SK-N-SH treated with all-trans-retinoic acid at 6 μM for 48 hours (cell line): ENCODE results near the gene RFNG.

Experiments
- GLIS3 ChIP-seq: fragments of 250-450 bp; sonication (Bioruptor Pico); IDR thresholded peaks from 2 replicates; pipeline ENCODE4 v1.5.0; 2020; ENCODE audit warnings: mild to moderate bottlenecking, moderate library complexity
- PPARA ChIP-seq: fragments of 250-450 bp; sonication (Bioruptor Pico); IDR thresholded peaks from 2 replicates; pipeline ENCODE4 v1.5.0; 2020; ENCODE audit warnings: mild to moderate bottlenecking, borderline replicate concordance
- RARB ChIP-seq: fragments of 250-450 bp; sonication (Bioruptor Pico); IDR thresholded peaks from 2 replicates; pipeline ENCODE4 v1.8.0; 2021; ENCODE audit warnings: mild to moderate bottlenecking, moderate library complexity
- ZC3H10 ChIP-seq: fragments of 250-450 bp; sonication (Bioruptor Pico); IDR thresholded peaks from 2 replicates; pipeline ENCODE4 v1.5.1; 2021; ENCODE audit warnings: mild to moderate bottlenecking, moderate library complexity
- ZFP30 ChIP-seq: fragments of 450-650 bp; formaldehyde crosslinking; IDR thresholded peaks from 2 replicates; pipeline ENCODE4 v1.5.0; 2022; ENCODE audit warnings: mild to moderate bottlenecking, moderate library complexity
- ZNF70 ChIP-seq: fragments of 450-650 bp; formaldehyde crosslinking; IDR thresholded peaks from 2 replicates; pipeline ENCODE4 v1.5.0; 2020; ENCODE audit warnings: mild to moderate bottlenecking, moderate library complexity
- TF ChIP-seq, protein P1 (sequence below): fragments of 250-450 bp; sonication (Bioruptor Pico); IDR thresholded peaks from 2 replicates; pipeline ENCODE4 v1.5.1; 2020; ENCODE audit warnings: low read depth, mild to moderate bottlenecking, moderate library complexity

- TF ChIP-seq, protein P1, sequence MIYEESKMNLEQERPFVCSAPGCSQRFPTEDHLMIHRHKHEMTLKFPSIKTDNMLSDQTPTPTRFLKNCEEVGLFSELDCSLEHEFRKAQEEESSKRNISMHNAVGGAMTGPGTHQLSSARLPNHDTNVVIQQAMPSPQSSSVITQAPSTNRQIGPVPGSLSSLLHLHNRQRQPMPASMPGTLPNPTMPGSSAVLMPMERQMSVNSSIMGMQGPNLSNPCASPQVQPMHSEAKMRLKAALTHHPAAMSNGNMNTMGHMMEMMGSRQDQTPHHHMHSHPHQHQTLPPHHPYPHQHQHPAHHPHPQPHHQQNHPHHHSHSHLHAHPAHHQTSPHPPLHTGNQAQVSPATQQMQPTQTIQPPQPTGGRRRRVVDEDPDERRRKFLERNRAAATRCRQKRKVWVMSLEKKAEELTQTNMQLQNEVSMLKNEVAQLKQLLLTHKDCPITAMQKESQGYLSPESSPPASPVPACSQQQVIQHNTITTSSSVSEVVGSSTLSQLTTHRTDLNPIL = no peak
- no peak for TF ChIP-seq ZFP30
- TF ChIP-seq ZNF70 = no peak
- no peak for TF ChIP-seq RARB (CRISPR knock-in tag)
- no peak for TF ChIP-seq ZC3H10 (CRISPR knock-in tag)
- no peak for TF ChIP-seq GLIS3 (CRISPR knock-in tag)
- no peak for TF ChIP-seq PPARA
These were observed 38.3 kb downstream of the RFNG start for GRCh38 chr17:82013341-82013740.
